GM18520 (cell line): ENCODE data around the gene ENOX1.
"Not testable (repeated sequence)": the region's sequence is repeated elsewhere in the genome, so short reads cannot be mapped to it uniquely, and the experiment has no call there.

ENCODE experiments used
- ATAC-seq: cut with Tn5 transposase; IDR thresholded peaks from one replicate; pipeline ENCODE4 v1.9.1; 2021; ENCODE audit not compliant: unreplicated experiment

The ENOX1 gene

GRCh38 chr13:43363156-43363953 is 423.4 kb downstream of the ENOX1 start:
- ATAC-seq: no peak

GRCh38 chr13:43362556-43362955 is 424.2 kb downstream of the ENOX1 start:
- no peak for ATAC-seq

GRCh38 chr13:43360892-43361610 is 425.7 kb downstream of the ENOX1 start:
- no peak for ATAC-seq

- ATAC-seq: no peak
These were observed 426.6 kb downstream of the ENOX1 start for GRCh38 chr13:43360171-43360570.

GRCh38 chr13:43359536-43359935 is 427.2 kb downstream of the ENOX1 start:
- no peak for ATAC-seq

GRCh38 chr13:43357564-43357963 is 429.2 kb downstream of the ENOX1 start:
- no peak for ATAC-seq

GRCh38 chr13:43356567-43356966 is 430.2 kb downstream of the ENOX1 start:
- ATAC-seq: no peak

GRCh38 chr13:43355774-43356173 is 431.0 kb downstream of the ENOX1 start:
- no peak for ATAC-seq

- no peak for ATAC-seq
These were observed 432.4 kb downstream of the ENOX1 start for GRCh38 chr13:43354153-43354945.

- ATAC-seq: no peak
These were observed 433.1 kb downstream of the ENOX1 start for GRCh38 chr13:43353631-43354030.

- not testable (repeated sequence) for ATAC-seq
These were observed 435.2 kb downstream of the ENOX1 start for GRCh38 chr13:43351612-43352011.

GRCh38 chr13:43348397-43348796 is 438.4 kb downstream of the ENOX1 start:
- no peak for ATAC-seq

GRCh38 chr13:43347877-43348276 is 438.9 kb downstream of the ENOX1 start:
- no peak for ATAC-seq

- ATAC-seq: no peak
These were observed 440.3 kb downstream of the ENOX1 start for GRCh38 chr13:43346427-43346826.

GRCh38 chr13:43343645-43344044 is 443.1 kb downstream of the ENOX1 start:
- ATAC-seq: no peak

GRCh38 chr13:43339805-43340550 is 446.8 kb downstream of the ENOX1 start:
- no peak for ATAC-seq

GRCh38 chr13:43339145-43339804 is 447.5 kb downstream of the ENOX1 start:
- no peak for ATAC-seq

GRCh38 chr13:43335764-43336163 is 451.0 kb downstream of the ENOX1 start:
- ATAC-seq: no peak

- no peak for ATAC-seq
These were observed 453.6 kb downstream of the ENOX1 start for GRCh38 chr13:43333176-43333575.

GRCh38 chr13:43331672-43332071 is 455.1 kb downstream of the ENOX1 start:
- no peak for ATAC-seq
